NCI-H2107 (cell line): ENCODE data around the gene NBPF3.
A peak's percentile ranks its signal among the peaks of the same experiment; 100 is the strongest.
"Not testable (repeated sequence)": the region's sequence is repeated elsewhere in the genome, so short reads cannot be mapped to it uniquely, and the experiment has no call there.

Source experiments
- DNase-seq: peaks from one replicate; lab custom pipeline; 2025; lab: John Stamatoyannopoulos, UW

The NBPF3 gene, protein sequence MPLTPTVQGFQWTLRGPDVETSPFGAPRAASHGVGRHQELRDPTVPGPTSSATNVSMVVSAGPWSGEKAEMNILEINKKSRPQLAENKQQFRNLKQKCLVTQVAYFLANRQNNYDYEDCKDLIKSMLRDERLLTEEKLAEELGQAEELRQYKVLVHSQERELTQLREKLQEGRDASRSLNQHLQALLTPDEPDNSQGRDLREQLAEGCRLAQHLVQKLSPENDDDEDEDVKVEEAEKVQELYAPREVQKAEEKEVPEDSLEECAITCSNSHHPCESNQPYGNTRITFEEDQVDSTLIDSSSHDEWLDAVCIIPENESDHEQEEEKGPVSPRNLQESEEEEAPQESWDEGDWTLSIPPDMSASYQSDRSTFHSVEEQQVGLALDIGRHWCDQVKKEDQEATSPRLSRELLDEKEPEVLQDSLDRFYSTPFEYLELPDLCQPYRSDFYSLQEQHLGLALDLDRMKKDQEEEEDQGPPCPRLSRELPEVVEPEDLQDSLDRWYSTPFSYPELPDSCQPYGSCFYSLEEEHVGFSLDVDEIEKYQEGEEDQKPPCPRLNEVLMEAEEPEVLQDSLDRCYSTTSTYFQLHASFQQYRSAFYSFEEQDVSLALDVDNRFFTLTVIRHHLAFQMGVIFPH

DNA sequence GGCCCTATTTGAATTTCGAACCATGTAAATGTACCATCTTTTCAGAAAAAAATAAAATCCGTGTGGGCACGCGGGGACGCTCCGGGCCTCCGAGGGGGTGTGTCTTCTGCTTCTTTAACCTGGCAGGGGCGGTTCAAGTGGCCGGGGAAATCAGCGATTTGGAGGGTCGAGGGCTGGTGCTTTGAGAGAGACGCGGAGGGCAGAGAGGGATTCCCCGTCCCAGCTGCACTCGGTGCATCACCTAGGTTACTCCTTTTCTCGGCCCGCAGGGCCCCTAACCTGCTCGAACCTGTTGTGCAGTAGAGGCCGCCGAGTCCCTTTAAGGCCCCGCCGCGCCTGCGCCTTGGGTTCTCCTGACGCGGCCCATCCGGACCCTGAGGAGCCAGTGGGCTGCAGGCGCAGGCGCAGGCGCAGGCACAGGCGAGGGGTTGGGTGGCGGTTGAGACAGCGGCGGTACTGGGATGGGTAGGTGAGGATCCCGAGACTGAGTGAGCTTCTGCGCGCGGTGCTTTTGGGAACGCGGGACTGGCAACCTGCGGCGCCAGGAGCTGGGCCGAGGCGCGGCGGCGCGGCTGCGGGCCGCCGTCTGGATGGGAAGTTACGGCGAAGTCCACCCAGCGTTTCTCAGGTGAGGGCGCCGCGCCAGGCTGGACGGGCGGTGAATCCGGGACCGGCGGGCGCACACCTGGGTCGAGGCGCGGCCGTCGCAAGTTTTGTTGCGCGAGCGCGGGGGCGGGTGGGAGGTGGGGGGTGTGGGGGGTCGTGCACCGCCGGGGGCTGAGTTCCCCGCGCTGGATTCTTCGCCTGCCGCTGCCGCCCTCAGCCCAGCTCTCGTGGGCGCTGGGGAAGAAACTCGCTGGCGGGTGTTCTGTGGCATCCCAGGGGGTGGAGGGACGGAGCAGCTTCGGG is at the start of gene NBPF3:
Gene NBPF3 (plus strand): TSS at position 417 of the 909 bp plus-strand sequence. CDS start 4,950 bp downstream, outside the sequence.
- DNase-seq: peak; percentile 85

DNA sequence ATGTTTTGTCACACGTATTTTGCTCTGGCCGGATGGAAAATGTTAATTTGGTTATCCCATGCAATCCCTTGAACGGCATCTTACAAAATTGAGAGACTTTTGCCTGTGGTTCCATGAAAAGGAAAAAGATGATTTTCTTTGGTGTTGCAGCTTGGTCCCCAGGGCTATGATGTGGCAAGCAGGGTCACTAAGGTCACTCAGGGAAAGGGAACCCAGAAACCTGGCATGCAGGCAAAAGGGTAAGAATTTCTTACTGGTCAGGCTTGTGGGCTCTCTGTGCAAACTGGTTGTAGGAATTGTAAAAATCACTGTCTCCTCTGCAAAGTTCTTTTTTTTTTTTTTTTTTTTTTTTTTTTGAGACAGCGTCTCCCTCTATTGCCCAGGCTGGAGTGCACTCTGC is 48.4 kb upstream of the NBPF3 start:
- DNase-seq: no peak

DNA sequence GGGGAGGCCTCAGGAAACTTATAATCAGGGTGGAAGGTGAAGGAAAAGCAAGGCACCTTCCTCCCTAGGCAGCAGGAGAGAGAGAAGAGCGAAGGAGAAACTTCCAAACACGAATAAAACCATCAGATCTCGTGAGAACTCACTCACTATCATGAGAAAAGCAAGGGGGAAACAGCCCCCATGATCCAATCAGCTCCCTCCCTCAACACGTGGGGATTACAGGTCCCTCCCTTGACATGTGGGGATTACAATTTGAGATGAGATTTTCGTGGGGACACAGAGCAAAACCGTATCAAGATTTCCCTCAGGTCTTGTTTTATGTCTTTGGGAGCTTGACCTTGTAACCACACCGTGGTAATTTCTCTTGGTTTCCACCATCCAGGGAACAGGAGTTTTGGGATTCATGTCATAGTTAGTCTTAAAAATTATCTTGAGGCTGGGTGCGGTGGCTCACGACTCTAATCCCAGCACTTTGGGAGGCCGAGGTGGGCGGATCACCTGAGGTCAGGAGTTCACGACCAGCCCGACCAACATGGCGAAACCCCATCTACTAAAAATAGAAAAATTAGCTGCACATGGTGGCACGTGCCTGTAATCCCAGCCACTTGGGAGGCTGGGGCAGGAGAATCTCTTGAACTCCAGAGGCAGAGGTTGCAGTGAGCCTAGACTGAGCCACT is 47.2 kb upstream of the NBPF3 start:
- no peak for DNase-seq

DNA sequence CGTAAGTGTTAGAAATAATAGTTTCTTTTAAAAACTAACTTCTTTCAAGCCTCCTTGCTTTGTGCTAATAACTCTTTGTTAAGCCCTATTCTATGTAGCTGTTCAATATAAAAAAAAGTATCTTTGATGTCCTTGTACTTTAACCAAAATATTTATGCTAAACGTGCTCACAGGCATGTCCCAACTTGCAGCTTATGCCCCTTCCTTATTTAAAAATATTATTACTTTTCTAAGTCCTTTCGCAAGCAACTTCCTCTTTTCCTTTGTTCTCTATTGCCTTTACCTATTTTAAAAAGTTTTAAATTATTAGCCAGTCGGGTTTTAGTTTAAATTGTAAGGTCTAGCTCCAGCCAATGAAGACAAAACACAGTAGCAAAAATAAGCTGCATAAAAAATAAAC is 43.4 kb upstream of the NBPF3 start:
- DNase-seq: no peak

DNA sequence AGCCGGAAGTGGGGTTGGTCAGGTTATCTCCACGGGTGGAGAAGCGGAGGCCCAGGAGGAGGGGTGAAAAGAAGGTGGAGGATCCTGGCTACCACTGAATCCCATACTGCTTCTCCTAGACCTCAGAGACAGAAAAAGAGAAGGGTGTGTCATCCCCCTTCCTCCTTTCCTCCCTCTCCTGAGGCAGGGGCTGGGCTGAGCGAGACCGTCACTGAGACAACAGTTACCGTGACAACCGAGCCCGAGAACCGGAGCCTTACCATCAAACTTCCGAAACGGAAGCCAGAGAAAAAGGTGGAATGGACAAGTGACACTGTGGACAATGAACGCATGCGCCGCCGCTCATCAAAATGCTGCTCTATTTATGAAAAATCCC is 42.1 kb upstream of the NBPF3 start:
- no peak for DNase-seq

DNA sequence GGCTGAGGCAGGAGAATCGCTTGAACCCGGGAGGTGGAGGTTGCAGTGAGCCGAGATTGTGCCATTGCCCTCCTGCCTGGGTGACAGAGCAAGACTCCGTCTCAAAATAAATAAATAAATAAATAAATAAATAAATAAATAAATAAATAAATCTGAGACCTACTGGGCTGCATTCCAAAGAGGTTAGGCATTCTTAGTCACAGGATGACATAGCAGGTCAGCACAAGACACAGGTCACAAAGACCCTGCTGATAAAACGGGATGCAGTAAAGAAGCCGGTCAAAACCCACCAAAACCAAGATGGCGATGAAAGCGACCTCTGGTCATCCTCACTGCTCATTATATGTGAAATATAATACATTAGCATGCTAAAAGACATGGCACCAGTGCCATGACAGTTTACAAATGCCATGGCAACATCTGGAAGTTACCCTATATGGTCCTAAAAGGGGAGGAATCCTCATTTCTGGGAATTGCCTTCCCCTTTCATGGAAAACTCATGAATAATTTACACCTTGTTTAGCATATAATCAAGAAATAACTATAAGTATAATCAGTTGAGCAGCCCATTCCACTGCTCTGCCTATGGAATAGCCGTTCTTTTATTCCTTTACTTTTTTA is 38.1 kb upstream of the NBPF3 start:
- not testable (repeated sequence) for DNase-seq

DNA sequence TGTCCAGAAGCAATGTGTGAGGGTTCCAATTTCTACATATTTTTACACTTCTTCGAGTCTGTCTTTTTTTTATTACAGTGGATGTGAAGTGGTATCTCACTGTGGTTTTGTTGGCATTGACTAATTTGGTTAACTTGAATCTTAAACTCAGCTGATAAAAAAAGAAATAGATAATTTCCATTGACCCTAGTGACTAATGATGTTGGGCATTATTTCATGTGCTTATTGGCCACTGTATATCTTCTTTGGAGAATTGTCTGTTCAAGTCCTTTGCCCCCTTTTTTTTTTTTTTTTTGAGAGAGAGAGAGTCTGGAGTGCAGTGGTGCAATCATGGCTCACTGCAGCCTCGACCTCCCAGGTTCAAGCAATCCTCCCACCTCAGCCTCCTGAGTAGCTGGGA is 33.3 kb upstream of the NBPF3 start:
- DNase-seq: no peak

DNA sequence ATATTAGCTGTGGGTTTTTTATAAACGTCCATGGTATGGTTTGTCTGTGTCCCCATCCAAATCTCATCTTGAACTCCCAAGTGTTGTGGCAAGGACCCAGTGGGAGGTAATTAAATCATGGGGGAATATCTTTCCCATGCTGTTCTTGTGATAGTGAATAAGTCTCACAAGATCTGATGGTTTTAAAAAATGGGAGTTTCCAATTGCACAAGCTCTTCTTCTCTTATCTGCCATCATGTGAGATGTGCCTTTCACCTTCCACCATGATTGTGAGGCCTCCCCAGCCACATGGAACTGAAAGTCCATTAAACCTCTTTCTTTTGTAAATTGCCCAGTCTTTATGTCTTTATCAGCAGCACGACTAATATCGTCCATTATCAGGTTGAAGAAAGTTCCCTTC is 30.0 kb upstream of the NBPF3 start:
- DNase-seq: not testable (repeated sequence)

DNA sequence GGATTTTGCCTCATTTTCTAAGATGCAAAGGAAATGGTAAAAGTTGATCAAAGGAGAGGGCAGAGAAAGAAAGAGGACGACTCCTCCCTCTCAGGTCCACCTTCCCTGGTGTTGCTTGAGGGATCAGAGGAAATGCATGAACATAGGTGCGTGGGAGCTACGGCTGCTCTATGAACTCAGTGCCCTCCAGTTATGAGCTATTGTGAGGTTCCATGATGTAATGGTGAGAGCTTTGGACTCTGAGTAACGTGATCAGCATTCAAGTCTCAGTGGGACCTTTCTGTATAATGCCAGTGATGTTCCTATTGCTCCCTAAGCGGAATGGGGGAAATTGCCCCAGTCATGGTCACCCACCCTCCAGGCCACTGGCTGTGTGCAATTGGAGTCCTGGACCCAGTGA is 25.9 kb upstream of the NBPF3 start:
- no peak for DNase-seq

DNA sequence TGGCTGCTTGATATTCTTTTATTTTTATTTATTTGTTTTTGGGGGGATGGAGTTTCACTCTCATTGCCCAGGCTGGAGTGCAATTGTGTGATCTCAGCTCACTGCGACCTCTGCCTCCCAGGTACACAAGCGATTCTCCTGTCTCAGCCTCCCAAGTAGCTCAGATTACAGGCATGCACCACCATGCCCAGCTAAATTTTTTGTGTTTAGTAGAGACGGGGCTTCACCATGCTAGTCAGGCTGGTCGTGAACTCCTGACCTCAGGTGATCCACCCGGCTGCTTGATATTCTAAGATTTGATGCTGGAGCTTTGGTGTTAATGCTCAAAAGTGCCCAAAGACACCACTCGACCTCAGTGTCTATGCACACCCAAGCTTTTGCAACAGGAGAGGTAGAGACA is 19.6 kb upstream of the NBPF3 start:
- not testable (repeated sequence) for DNase-seq

DNA sequence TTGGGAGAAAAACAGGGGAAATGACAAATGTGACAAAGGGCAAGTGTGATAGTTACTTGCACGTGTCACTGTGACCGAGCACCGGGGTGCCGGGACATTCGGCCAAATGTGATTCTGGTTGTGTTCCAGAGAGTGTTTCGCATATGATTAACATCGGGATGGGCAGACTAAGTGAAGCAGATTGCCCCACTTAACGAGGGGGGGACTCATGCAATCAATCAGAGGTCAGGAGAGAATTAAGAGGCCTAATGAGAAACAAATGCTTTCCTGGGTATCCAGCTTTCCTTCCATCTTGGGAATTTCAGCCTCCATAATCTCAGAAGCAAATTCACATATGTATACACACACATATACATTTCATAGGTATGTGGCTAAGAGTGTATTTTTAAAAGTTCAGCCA is 18.6 kb upstream of the NBPF3 start:
- DNase-seq: not testable (repeated sequence)

DNA sequence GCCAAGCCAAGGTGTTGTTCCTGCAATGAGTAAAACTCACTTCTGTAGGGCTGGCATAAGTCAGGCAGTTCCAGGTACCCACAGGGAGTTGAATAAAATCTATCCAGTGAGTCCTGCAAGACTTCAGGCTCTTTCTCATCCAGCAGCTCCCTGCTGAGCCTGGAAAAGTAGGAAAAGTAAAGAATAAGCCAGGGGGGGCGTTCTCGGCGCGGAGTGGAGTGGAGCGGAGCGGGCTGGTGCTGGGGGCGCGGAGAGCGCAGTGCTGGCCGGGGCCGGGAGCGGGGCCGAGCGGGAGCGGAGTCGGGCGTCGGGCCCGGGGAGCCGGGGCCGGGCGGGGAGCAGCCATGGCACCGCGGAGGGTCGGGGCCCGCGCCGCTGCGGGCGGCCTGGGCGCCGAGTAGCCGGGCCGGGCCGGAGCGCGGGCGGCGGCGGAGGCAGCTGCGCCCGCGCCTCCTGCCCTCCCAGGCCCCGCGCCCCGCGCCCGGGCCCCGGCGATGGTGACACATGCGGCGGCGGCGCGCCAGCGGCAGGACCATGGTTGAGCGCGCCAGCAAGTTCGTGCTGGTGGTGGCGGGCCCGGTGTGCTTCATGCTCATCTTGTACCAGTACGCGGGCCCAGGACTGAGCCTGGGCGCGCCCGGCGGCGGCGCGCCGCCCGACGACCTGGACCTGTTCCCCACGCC is 12.0 kb upstream of the NBPF3 start:
- not testable (repeated sequence) for DNase-seq

DNA sequence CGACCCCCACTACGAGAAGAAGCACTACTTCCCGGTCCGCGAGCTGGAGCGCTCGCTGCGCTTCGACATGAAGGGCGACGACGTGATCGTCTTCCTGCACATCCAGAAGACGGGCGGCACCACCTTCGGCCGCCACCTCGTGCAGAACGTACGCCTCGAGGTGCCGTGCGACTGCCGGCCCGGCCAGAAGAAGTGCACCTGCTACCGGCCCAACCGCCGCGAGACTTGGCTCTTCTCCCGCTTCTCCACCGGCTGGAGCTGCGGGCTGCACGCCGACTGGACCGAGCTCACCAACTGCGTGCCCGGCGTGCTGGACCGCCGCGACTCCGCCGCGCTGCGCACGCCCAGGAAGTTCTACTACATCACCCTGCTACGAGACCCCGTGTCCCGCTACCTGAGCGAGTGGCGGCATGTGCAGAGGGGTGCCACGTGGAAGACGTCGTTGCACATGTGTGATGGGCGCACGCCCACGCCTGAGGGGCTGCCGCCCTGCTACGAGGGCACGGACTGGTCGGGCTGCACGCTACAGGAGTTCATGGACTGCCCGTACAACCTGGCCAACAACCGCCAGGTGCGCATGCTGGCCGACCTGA is 11.4 kb upstream of the NBPF3 start:
- not testable (repeated sequence) for DNase-seq

DNA sequence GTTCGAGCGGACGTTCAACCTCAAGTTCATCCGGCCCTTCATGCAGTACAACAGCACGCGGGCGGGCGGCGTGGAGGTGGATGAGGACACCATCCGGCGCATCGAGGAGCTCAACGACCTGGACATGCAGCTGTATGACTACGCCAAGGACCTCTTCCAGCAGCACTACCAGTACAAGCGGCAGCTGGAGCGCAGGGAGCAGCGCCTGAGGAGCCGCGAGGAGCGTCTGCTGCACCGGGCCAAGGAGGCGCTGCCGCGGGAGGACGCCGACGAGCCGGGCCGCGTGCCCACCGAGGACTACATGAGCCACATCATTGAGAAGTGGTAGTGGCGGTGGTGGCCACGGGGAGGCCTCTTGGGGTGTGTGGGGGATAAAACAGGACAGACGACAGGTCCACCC is 10.7 kb upstream of the NBPF3 start:
- not testable (repeated sequence) for DNase-seq

DNA sequence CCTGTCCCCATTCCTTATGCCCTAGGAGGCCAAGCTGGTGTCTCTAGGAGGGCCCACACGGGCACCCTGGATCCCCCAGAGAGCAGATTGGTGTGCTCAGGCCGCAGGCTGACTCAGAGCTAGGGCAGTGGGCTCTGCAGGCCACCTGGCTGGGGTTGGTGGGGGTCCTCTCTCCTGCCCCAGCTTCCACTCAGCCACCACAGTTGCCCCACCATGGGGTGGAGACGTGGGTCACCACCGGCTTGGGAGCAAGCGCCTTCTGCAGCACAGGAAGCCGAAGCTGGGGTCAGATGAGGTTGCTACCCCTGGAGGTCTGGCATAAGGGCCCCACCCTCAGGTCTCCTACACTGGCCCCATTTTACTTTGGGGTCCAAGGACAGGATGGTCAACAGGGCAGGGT is 9.1 kb upstream of the NBPF3 start:
- DNase-seq: not testable (repeated sequence)

DNA sequence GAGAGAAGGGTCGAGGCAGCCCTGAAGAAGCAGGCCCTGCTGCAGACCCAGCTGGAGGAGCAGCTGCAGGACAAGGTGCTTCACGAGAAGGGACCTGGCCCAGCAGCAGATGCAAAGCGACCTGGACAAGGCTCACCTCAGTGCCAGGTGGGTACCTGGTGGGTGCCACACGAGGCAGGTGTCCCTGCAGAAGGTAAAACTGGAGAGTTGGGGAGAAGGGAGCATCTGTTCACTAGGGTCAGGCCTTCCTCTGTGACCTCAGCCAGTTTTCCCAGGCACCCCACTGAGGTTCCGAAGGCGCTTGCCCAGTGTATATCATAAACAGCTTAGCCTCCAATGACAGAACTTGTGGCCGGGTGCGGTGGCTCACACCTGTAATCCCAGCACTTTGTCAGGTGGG is 5.5 kb upstream of the NBPF3 start:
- DNase-seq: no peak

DNA sequence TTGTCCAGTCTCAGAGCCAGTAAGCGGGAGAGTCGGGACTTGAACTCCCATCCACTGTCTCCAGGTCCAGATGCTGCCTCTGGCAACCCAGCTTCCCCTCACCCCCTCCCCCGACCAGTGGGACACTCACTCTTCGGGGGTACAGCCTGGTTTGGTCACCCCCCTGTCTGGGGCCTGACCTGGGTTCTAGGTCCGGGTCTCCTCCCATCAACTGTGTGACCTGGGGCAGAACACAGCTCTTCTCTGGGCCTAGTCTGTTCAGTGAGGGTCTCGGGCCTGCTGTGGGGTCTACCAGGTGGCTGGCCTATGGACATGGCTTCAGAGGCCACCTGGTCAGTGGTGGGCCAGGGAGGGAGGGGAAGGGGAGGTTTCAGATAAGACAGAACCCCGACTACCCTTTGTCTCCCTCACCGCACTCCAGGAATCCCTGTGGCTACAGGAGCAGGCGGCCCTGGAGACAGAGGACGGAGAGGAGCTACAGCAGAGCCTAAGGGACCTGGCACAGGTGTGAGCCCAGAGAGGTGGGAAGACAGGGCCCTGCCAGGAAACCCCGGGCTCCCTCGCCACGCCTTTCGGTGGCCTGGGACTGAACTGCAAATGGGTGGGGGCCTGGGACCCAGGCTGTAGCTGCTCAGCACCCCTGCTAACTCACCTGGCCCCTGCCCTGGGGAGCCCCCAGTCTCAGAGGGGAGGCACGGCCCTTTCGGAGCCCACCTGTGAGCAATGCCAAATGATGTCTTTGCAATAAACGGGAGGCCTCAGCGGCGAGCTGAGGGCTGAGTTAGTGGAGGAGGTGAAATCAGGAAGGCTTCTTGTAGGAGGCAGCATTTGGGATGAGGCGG is 4.1 kb upstream of the NBPF3 start:
- no peak for DNase-seq

DNA sequence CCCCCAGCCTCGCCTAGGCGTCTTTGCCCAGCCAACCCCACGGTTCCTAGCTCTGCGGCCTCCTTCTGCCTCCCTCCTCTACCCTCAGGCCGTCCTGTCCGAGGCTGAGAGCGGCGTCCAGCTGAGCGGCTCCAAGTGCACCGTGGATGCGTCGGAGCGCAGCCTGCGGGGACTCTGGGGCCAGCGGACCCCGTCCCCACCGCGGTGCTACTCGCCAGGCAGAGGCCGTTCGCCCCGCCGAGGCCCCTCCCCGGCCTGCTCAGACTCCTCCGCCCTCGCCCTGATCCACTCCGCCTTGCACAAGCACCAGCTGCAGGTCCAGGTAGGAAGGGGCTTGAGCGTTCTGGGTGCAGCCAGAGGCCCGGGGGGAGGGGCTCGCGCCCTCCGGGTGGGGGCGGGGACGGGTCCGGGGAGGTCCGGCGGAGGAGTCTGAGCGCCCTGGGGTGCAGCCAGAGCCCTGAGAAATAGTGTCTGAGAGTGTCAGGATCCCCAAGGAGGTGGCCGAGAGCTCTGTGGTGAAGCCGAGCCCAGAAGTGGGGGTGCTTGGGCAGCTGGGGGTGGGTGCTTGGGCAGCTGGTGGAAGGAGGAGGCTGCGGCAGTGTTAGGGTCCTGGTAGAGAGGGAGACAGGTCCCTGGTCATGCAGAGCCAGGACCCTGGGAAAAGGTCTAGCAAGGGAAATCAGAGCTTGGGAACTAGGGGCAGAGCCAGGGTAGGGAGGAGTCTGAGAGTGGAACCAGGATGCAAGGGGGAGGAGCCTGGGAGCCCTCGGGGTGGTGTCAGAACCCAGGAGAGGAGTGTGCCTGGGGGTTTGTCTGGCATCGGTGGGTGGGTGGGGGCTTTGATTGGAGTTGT is 3.2 kb upstream of the NBPF3 start:
- DNase-seq: no peak

DNA sequence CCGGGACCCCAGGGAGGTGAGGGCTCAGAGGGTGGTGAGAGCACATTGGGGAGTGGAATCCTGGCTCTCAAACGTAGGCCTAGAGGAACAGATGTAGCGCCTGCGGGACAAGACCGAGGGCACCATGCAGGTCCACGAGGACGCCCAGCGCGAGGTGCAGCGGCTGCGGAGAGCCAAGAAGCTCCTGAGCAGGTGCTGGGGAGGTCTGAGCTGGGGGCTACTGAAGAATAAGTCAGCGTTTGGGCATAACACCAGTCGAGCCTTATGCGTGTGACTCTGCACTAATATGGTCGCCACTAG is 2.6 kb upstream of the NBPF3 start:
- no peak for DNase-seq
